HCT116 (cell line): ENCODE results near the gene FAM171A1. TPM values are rescaled to one million over a fixed set of nuclear protein-coding genes. Genes with fewer than 3 reads are reported as not detected.

Source experiments
- ATAC-seq: fragments of 200-7000 bp; cut with Tn5 transposase; 2 replicates; pipeline ENCODE4 v1.9.1; 2020; ENCODE audit warnings: mild to moderate bottlenecking, moderate library complexity
- BruUV-seq: library from RNA; stranded (reverse); fragments of 400-500 nt; replicated peaks from 2 replicates; lab custom pipeline; 2021; lab: Mats Ljungman, UMichigan
- CTCF ChIA-PET: fragments of 300-600 bp; sonication (Branson Sonifier 250); formaldehyde crosslinking; loops from one replicate; lab custom pipeline; 2021; ENCODE audit warnings: antibody characterized with exemption; lab: Charles Lee
- POLR2A ChIA-PET: fragments of 300-600, 350-600 bp; sonication (Branson Sonifier 250); formaldehyde crosslinking; loops from one replicate; lab custom pipeline; 2021; ENCODE audit warnings: antibody characterized with exemption; lab: Charles Lee
- RAD21 ChIA-PET, 2 experiments: fragments of 300-600 bp; sonication (Branson Sonifier 250); formaldehyde crosslinking; loops; one replicate each; lab custom pipeline; 2023; ENCODE audit warnings: low total read pairs in 2 of 2; ENCODE audit not compliant: uncharacterized antibody in 2 of 2, unreplicated experiment in 2 of 2, low non-redundant PET in 1 of 2; lab: Charles Lee
- DNase-seq: peaks from one replicate; pipeline ENCODE4 v3.0.0-alpha.2; 2010; ENCODE audit warnings: low read depth, low spot score
- H2AFZ ChIP-seq: fragments of 200-600 bp; shearing (Covaris generic), sonication (generic); 2 replicates; pipeline ENCODE4 v1.6.1; 2017; ENCODE audit warnings: low read depth, mixed run types, mixed read lengths, antibody characterized with exemption, low read length; ENCODE audit not compliant: poor library complexity, severe bottlenecking
- H3K27ac ChIP-seq: 2 replicates; pipeline ENCODE4 v1.5.1; 2012; ENCODE audit warnings: low read depth, low read length
- H3K27me3 ChIP-seq: fragments of 200-600 bp; sonication (generic); 2 replicates; pipeline ENCODE4 v1.6.1; 2016; ENCODE audit warnings: mixed run types, low read length, mixed read lengths; ENCODE audit not compliant: insufficient read depth
- H3K36me3 ChIP-seq, 2 experiments: fragments of 200-500 bp in 1 of 2; fragments of 200-600 bp in 1 of 2; sonication (Bioruptor generic) in 1 of 2; sonication (generic) in 1 of 2; 2 replicates each; pipeline versions ENCODE4 v1.5.1 to v1.6.1; 2014 to 2016; ENCODE audit warnings: low read length in 2 of 2, inconsistent platforms in 1 of 2, mixed read lengths in 1 of 2, mixed run types in 1 of 2; ENCODE audit not compliant: insufficient read depth in 2 of 2, control insufficient read depth in 1 of 2
- H3K4me1 ChIP-seq, 2 experiments: fragments of 200-600 bp in 1 of 2; sonication (generic) in 1 of 2; 2 replicates each; pipeline versions ENCODE4 v1.5.1 to v1.6.1; 2012 to 2017; ENCODE audit warnings: low read length in 2 of 2, inconsistent platforms in 1 of 2, mild to moderate bottlenecking in 1 of 2, mixed read lengths in 1 of 2, mixed run types in 1 of 2, moderate library complexity in 1 of 2; ENCODE audit not compliant: insufficient read depth in 2 of 2, control insufficient read depth in 1 of 2
- H3K4me2 ChIP-seq: fragments of 200-600 bp; sonication (generic); 2 replicates; pipeline ENCODE4 v1.6.1; 2017; ENCODE audit warnings: mixed run types, low read length, mixed read lengths
- H3K4me3 ChIP-seq, 2 experiments: fragments of 200-600 bp in 1 of 2; sonication (generic) in 1 of 2; replicated peaks in 1 of 2; 2 replicates each; pipeline ENCODE4 v1.5.1; 2011 to 2016; ENCODE audit warnings: low read length in 2 of 2, control low read depth in 1 of 2, low read depth in 1 of 2, mild to moderate bottlenecking in 1 of 2, mixed read lengths in 1 of 2, mixed run types in 1 of 2
- H3K79me2 ChIP-seq: fragments of 200-600 bp; sonication (generic); 2 replicates; pipeline ENCODE4 v1.6.1; 2017; ENCODE audit warnings: mild to moderate bottlenecking, mixed run types, low read length, moderate library complexity, mixed read lengths; ENCODE audit not compliant: insufficient read depth
- H3K9ac ChIP-seq: fragments of 200-600 bp; sonication (generic); 2 replicates; pipeline ENCODE4 v1.6.1; 2016; ENCODE audit warnings: low read length, mixed read lengths
- H3K9me2 ChIP-seq: fragments of 200-600 bp; sonication (generic), shearing (Covaris generic); 2 replicates; pipeline ENCODE4 v1.6.1; 2017; ENCODE audit warnings: mixed run types, mild to moderate bottlenecking, moderate library complexity; ENCODE audit not compliant: insufficient read depth
- H3K9me3 ChIP-seq, 2 experiments: fragments of 200-500 bp in 1 of 2; fragments of 200-600 bp in 1 of 2; sonication (Bioruptor generic) in 1 of 2; sonication (generic) in 1 of 2; 2 replicates each; pipeline ENCODE4 v1.6.1; 2014 to 2017; ENCODE audit warnings: low read length in 2 of 2, mixed read lengths in 2 of 2, inconsistent platforms in 1 of 2, low read depth in 1 of 2, mild to moderate bottlenecking in 1 of 2, mixed run types in 1 of 2, moderate library complexity in 1 of 2; ENCODE audit not compliant: control insufficient read depth in 1 of 2, insufficient read depth in 1 of 2
- H4K20me1 ChIP-seq: fragments of 200-600 bp; sonication (generic), shearing (Covaris generic); 2 replicates; pipeline ENCODE4 v1.6.1; 2017; ENCODE audit warnings: mixed run types, mild to moderate bottlenecking, moderate library complexity; ENCODE audit not compliant: insufficient read depth
- CBX3 ChIP-seq: IDR thresholded peaks from 2 replicates; pipeline ENCODE4 v1.6.1; 2012; ENCODE audit warnings: low read depth
- CEBPB ChIP-seq: IDR thresholded peaks from 2 replicates; pipeline ENCODE4 v1.6.1; 2012; ENCODE audit warnings: low read depth
- CTCF ChIP-seq, 3 experiments: fragments of 200-600 bp in 1 of 3; sonication (generic) in 1 of 3; IDR thresholded peaks in 2 of 3; conservative IDR thresholded peaks in 1 of 3; 2 replicates each; pipeline ENCODE4 v1.5.1; 2012 to 2017; ENCODE audit warnings: low read depth in 2 of 3, low read length in 2 of 3, antibody characterized with exemption in 1 of 3, borderline replicate concordance in 1 of 3, control low read depth in 1 of 3, mild to moderate bottlenecking in 1 of 3, mixed read lengths in 1 of 3, mixed run types in 1 of 3, moderate library complexity in 1 of 3; ENCODE audit not compliant: insufficient read depth in 1 of 3
- EGR1 ChIP-seq: IDR thresholded peaks from 2 replicates; pipeline ENCODE4 v1.6.1; 2012; ENCODE audit warnings: low read depth
- ELF1 ChIP-seq: IDR thresholded peaks from 2 replicates; pipeline ENCODE4 v1.6.1; 2012; ENCODE audit warnings: low read depth, borderline replicate concordance
- EZH2 ChIP-seq: fragments of 200-600 bp; sonication (generic); IDR thresholded peaks from 2 replicates; pipeline ENCODE4 v1.6.1; 2017; ENCODE audit warnings: antibody characterized with exemption, mixed run types
- EZH2phosphoT487 ChIP-seq: fragments of 200-600 bp; IDR thresholded peaks from 2 replicates; pipeline ENCODE4 v1.6.1; 2018; ENCODE audit warnings: antibody characterized with exemption, borderline replicate concordance
- FOSL1 ChIP-seq: IDR thresholded peaks from 2 replicates; pipeline ENCODE4 v1.6.1; 2012; ENCODE audit warnings: low read depth
- JUND ChIP-seq: IDR thresholded peaks from 2 replicates; pipeline ENCODE4 v1.6.1; 2012
- MAX ChIP-seq: IDR thresholded peaks from 2 replicates; pipeline ENCODE4 v1.6.1; 2012
- POLR2AphosphoS5 ChIP-seq: IDR thresholded peaks from 2 replicates; pipeline ENCODE4 v1.6.1; 2011; ENCODE audit warnings: mild to moderate bottlenecking, low read depth, low read length, moderate library complexity
- RAD21 ChIP-seq: IDR thresholded peaks from 2 replicates; pipeline ENCODE4 v1.6.1; 2012; ENCODE audit warnings: low read depth, mild to moderate bottlenecking
- REST ChIP-seq: IDR thresholded peaks from 2 replicates; pipeline ENCODE4 v1.6.1; 2012; ENCODE audit warnings: low read depth
- SIN3A ChIP-seq: IDR thresholded peaks from 2 replicates; pipeline ENCODE4 v1.6.1; 2012; ENCODE audit warnings: low read depth
- SP1 ChIP-seq: IDR thresholded peaks from 2 replicates; pipeline ENCODE4 v1.6.1; 2012; ENCODE audit warnings: low read depth
- SRF ChIP-seq: IDR thresholded peaks from 2 replicates; pipeline ENCODE4 v1.6.1; 2012; ENCODE audit warnings: low read depth
- ZFX ChIP-seq: fragments of 450-650 bp; IDR thresholded peaks from 2 replicates; pipeline ENCODE4 v1.6.1; 2017
- ZNF274 ChIP-seq: fragments of 200-500 bp; sonication (Bioruptor generic); IDR thresholded peaks from 2 replicates; pipeline ENCODE4 v1.6.1; 2014; ENCODE audit warnings: mild to moderate bottlenecking, low read depth, low read length, inconsistent platforms
- intact Hi-C: fragments of 100-400 bp; cut with micrococcal nuclease; formaldehyde crosslinking; loops from 2 replicates; pipeline ENCODE4 v1.10.0; 2022
- total RNA-seq: library from RNA; stranded (reverse); gene quantifications from one replicate; pipeline ENCODE4 v1.2.1, GENCODE V29; 2021; ENCODE audit not compliant: unreplicated experiment

FAM171A1 gene
- total RNA-seq, 1 experiment from 2014 or later: 32.5 TPM

DNA sequence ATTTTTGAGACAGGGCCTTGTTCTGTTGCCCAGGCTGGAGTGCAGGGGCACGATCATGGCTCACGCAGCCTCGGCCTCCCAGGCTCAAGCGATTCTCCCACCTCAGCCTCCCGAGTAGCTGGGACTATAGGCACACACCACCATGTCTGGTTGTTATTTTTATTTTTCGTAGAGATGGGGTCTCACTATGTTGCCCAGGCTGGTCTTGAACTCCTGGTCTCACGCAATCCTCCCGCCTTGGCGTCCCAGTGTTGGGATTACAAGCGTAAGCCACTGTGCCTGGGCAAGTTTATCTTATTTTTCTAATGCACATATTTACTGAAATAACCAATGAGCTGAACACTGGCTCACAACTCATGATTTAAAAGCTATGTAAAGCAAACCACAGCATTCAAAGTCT is 61.9 kb downstream of the FAM171A1 start:
- no peaks in the 10 kb centered on the region for H3K27me3 ChIP-seq
- intact Hi-C loops: no loop called here
- H3K4me1 ChIP-seq: no peaks in the 10 kb centered on the region
- no peak for ATAC-seq
- no peak for DNase-seq
- H3K9me2 ChIP-seq: no peaks in the 10 kb centered on the region
- H3K9ac ChIP-seq: no peak overlapping the region
- ChIA-PET CTCF (no interaction called here), POLR2A (no interaction called here), RAD21 (no interaction called here)
- no peak overlapping the region for H3K4me2 ChIP-seq
- H3K9me3 ChIP-seq: no peaks in the 10 kb centered on the region
- no peak overlapping the region for H2AFZ ChIP-seq
- no peaks in the 10 kb centered on the region for H3K36me3 ChIP-seq
- no peaks in the 10 kb centered on the region for H4K20me1 ChIP-seq
- TF ChIP-seq CEBPB: no peak
- no peak for TF ChIP-seq SIN3A
- no peak for TF ChIP-seq SRF
- TF ChIP-seq ZFX: no peak
- TF ChIP-seq FOSL1: no peak
- no peak for TF ChIP-seq SP1
- TF ChIP-seq CTCF (IDR thresholded peaks at IDR 0.05 in 2 of 3, conservative IDR thresholded peaks at IDR 0.05 in 1 of 3; ENCODE audit: borderline replicate concordance in 1 of 3, insufficient read depth in 1 of 3, low read depth in 2 of 3, low read length in 2 of 3): no peak
- no peak for TF ChIP-seq EZH2
- no peak for TF ChIP-seq RAD21
- TF ChIP-seq POLR2AphosphoS5: no peak
- peaks cover 23% of the 10 kb centered on the region for H3K79me2 ChIP-seq
- no peak overlapping the region for H3K27ac ChIP-seq
- no TSS peak for BruUV-seq
- no peak overlapping the region for H3K4me3 ChIP-seq

DNA sequence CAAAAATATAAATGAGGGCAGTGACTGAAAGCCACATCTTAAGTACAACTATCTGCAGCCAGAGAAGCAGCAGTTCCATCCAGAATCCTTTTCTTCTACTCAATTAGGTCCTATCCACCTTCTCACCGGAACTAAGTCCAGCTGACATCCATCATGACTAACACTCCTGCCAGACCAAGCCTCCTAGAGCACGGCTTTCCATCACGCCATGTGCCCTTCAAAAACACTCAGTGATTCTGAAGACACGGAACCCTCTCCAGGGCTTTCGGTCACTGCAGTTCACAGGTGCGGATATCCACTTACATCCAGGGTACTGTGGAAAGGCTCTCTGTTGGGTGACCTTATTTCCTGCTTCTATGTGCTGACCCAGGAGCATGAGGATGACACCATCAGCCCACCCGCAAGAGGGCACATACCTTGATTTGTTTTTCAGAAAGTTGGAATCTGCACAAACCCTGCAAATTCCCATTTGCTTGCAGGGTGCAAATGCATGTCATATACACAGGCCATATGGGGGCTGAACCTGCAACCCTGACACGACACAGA is 64.3 kb downstream of the FAM171A1 start:
- Histone ChIP-seq H3K9me2 (no peaks in the 10 kb centered on the region), H3K36me3 (no peaks in the 10 kb centered on the region), H3K79me2 (peaks cover 30% of the 10 kb centered on the region), H3K9ac (no peak overlapping the region), H3K27ac (no peak overlapping the region), H4K20me1 (no peaks in the 10 kb centered on the region), H3K4me2 (no peak overlapping the region), H3K4me3 (no peak overlapping the region), H2AFZ (no peak overlapping the region), H3K27me3 (no peaks in the 10 kb centered on the region), H3K4me1 (no peaks in the 10 kb centered on the region), H3K9me3 (no peaks in the 10 kb centered on the region)
- DNase-seq: no peak
- ChIA-PET CTCF (no interaction called here), RAD21 (no interaction called here), POLR2A (no interaction called here)
- no TSS peak for BruUV-seq
- no peak for ATAC-seq
- intact Hi-C loops: no loop called here
- TF ChIP-seq JUND (no peak), REST (no peak), ELF1 (no peak), FOSL1 (no peak), SIN3A (no peak), SP1 (no peak), EGR1 (no peak), EZH2phosphoT487 (no peak), ZNF274 (no peak), EZH2 (no peak), CBX3 (no peak), MAX (no peak)
